HG02840 (cell line): Measurements from ENCODE around the gene RNF145.

Source experiments
- ATAC-seq: cut with Tn5 transposase; IDR thresholded peaks from one replicate; pipeline ENCODE4 v1.9.1; 2021; ENCODE audit warnings: mild to moderate bottlenecking, moderate library complexity, moderate number of reproducible peaks; ENCODE audit not compliant: unreplicated experiment, low FRiP score

RNF145 gene

DNA sequence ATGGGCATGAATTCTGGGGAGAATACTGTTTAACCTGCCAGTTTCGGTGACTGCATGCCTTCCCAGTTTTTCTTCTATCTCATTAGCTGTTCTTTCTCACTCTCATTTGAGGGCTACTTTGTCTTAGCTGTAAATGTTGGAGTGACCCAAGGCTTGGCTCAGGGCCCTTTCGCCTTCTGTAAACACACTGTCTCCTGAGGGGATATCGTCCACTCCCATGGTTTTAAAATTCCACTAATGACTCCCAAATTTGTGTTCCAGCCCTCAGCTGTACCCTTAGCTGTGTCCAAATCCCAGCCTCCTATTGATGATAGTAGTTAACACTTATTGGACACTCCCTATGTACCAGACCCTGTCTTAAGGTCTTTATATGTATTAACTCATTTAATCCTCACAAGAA, 14.1 kb upstream of the RNF145 start:
- ATAC-seq: no peak

DNA sequence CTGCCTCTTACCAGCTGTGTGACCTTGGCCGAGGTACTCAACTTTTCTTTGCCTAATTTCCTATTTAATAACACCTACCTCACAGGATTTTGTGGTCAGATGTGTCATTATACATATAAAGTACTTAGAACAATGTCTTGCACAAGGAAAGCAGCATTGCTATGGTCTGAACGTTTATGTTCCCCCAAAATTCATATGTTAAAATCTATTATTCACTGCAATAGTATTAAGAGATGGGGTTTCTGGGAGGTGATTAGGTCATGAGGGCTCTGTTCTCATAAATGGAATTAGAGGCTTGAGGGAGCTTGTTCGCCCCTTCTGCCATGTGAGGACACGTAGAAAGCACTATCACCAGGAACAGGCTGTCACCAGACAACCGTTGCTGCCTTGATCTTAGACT, 10.9 kb upstream of the RNF145 start:
- ATAC-seq: no peak

DNA sequence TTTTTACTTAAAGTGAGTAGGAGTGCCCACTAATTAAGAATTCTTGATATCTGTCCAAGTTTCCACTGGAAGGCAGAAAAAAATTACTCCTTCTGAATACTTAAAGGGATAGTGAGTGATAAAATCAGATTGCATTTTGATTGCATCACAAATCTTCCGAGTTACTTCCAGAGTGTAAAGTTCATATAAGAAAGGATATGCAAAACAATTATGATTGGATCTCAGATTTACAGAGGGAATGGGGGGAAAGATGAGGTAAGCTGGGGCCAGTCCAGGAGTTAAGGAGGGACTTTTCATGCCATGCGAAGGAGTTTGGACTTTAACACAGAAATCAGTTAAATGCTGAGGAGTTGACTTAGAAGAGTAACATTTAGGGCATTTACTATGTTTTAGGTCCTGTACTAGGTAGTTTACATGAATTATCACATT, 9.3 kb upstream of the RNF145 start:
- no peak for ATAC-seq

DNA sequence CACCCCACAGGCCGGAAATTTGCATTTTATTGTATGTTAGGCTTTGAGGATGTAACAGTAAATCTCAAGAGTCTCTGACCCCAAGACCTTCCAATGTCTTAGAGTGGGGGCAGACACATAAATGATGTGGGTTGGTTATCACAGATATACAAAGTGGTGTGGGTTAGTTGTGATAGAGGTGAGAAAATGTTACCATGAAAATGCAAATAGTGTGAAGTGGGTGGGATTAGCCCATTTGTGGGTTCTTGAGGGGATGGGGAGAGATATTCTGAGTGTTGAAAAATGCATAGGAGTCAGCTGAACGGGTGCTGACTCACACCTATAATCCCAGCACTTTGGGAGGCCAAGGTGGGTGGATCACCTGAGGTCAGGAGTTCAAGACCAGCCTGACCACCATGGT, 7.9 kb upstream of the RNF145 start:
- ATAC-seq: no peak

DNA sequence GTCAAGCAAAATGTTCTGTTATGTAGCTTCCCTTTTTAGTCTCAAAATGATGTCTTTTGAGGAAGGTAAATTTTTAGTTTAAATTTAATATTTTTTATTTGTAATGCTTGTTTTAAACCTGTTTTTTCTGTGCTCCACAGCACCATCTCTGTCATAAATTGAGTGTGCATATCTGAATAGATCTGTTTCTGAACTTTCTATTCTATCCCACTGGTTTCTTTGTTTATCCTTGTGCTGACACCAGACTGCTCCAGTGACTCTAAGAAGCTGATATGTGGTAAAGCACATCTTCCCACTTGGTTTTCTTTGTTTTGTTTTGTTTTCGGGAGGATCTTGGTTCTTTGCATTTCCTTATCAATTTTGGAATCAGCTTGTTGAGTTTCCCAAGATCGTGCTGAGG, 7.1 kb upstream of the RNF145 start:
- no peak for ATAC-seq

DNA sequence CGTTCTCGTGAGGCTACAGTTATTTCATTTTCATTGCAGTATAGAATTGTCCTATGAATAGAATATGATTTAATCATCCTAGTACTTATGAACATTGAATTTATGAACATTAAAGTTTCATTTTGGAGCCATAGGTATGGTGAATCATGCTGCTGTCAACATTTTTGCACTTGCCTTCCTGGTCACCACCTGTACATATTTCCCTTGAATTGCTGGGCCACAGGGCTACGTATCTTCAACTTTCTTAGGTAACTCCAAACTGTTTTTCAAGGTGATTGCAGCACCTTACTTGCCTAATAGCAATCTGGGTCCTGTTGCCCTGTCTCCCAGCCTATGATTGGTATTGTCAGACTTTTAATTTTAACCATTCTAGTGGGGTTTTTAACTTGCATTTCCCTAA, 6.5 kb upstream of the RNF145 start:
- no peak for ATAC-seq

DNA sequence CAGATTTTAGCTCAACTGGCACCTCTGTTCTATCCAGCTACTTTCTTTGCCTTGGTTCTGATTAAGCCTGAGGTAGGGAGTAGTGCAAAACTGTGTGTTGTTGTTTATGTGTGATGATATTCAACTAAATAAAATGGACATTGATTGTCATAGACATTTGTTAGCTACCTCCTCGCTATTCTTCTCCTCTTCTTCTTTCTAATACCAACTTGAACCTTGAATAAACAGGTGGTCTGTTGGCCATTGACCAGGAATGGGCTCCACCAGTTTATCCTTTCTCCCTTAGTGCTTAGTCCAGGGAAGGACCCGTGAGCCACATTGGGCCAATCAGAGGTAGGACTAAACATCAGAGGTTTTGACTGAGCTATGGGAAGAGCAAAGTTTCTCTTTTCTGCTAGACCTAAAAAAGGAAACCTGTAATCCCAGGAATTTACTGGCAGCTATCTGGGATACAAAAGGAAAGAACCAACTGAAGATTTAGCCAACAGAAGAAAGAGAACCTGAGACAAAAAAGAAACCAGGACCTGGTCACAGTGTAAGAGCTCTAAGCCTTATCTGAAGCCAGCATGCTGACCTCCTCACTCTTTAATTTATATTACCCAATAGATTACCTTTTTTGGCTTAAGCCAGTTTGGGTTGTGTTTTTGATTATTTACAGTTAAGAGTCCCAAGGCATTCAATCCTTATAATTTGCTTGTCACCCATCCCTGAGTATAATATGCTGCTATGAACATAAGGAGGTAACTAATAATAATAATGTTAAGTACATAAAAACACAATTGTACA, 5.3 kb upstream of the RNF145 start:
- ATAC-seq: no peak

DNA sequence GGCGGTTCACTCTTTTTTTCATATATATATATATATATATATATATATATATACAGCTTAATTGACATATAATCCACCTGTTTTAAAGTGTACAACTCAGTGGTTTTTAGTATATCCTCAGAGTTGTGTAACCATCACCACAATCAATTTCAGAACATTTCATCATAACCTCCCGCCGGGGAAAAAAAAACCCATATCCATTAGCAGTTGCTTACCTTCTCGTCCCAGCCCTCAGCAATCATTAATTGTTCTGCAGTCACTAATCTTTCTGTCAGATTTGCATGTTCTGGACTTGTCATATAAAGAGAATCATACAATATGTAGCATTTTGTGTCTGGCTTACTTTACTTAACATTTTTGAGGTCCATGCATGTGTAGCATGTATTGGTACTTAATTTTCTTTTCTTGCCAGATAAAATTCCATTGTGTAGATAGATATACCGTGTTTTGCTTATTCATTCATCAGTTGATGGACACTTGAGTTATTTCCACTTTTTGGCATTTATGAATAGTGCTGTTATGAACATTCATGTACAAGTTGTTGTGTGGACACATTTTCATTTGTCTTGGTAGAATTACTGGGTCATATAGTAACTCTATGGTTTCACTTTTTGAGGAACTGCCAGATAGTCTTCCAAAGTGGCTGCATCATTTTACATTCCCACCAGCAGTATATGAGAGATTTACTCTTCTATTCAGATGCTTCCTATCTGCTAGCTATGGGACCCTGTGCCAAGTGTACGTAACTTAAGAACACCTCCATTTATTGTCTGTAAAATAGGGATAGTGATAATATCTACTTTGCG, 3.5 kb upstream of the RNF145 start:
- ATAC-seq: no peak

DNA sequence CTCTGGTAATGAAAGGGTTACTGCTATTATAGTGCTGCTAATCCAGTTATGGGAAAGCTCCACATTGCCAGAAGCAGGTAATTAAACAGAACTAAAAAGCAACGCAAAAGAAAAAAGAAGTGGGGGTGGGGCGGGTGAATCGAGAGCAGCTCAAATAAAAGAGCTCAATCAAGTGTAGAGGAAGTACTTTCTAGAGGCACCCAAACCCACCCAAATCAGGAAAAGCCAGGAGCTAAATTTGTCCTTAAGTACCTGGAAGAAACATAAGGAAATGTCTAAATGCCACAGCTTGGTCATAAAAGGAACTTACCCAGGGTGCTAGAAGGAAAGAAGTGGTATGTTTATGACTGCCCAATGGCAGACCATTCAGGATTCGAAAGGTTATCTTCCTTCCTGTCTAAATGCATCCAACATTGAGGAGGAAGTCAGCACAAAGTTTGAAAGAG, 2.4 kb upstream of the RNF145 start:
- ATAC-seq: no peak

DNA sequence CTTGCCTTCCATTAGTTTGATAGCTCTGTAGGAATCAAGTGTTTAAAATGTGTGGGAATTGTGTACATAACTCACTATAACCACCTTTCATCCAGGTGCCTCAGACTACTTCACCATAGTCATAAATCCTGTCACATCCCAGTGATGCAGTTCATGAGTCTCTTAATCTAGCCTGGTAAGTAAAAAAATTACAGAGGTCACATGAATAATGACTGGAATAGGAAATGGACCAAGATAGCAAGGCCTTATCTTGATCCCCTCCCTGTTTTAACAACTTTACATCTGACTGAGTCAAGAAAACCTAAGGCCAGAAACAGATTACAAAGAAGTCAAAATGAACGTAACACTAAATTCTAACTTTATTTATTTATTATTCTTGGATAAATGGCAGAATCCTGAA, 1.5 kb upstream of the RNF145 start:
- no peak for ATAC-seq

DNA sequence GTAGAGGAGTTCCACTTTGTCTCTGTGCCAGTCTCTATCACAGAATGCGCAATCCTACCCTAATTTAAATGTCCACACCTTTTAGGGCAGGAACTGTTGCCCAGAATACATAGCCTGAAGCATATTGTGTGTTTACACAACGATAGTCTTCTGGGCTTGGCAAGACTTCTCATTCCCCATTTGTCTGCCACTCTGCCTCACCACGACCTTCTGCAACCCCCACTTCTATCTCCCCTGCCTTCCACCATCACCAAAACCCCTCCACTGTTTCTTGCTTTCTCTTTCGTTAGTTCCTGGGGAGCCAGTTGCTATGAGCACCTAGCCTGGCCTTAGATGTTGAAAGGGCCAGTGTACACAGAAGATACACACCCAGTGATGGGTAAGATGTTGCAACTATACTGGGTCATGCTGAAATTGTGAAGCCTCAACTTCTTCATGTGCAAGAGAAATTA, 883 bp upstream of the RNF145 start:
- no peak for ATAC-seq

DNA sequence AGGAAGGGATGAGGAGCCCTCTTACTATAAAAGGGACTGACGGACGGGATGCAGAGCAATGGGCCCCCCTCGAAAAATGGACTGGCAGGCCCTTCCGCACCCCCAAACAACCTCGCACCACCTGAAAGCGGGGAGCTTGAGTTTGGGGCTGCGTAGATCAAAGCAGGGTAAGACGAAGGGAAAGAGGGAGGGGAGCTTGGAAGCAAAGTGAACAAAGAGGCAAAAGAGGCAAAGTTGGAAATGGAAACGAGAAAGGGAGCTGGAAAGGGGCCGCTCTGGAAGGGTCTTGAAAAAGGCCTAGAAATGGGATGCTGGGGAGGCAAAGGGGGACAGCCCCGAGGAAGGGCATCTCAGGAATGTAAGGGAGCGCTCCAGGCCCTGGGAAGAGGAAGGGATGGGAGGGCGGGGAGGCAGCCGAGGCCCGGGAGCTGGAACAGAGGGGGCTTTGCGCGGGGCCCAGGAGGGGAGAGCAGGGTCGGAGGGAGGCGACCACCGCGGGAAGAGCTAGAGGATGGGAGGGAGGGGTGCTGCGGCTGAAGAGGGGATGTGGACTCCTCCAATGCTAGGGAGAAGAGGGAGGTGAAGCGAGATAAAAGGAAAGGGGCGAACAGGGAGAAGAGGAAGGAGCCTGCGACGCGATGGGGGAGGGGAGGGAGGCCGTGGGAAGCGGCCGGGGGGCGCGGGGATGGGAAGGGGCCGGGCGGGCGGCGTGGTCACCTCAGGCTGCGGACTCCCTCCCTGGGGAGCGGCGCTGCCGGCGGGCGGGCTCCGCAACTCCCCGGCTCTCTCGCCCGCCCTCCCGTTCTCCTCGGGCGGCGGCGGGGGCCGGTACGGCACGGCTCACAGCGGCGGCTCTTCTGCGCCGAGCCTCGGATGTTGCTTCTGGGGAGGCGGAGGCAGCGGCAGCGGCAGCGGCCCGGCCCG, 577 bp downstream of the RNF145 start:
- ATAC-seq: peak; percentile 18

DNA sequence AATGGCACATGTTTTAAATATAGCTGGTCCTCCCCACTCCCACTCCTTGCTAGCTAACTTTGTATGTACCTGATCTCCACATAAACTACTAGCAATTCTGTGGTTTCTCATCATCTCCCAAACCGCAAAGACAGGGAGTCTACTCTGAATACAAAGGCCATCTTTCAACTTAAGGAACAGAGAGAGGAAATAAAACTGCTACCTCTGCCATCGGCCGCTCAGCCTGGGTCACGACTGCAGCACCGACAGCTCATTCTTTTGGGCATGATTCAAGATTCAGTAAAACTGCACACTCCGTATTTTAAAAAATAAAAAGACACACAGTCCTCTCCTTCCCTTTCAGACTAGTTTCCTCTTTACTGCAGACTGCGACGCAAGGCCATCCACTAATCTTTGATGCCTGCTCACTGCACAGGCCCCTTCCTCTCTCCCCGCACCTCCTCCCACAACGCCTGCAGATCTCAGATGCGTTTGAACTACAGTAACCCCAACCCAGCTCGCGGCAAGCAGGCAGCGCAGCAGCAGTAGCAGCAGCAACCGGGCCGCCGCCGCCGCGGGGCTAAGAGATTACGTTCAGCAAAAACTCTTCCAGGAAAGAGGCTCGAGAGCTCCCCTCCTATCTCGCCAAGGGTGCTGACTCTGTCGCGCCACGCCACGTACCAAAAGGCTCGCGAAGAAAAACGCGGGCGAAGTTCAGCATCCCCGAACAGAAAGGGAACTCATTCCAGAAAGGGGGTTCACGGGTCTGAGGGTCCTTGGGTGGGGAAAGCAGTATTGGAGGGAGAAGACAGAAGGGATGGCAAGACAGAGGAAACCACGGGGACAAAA, 1.5 kb downstream of the RNF145 start:
- no peak for ATAC-seq

DNA sequence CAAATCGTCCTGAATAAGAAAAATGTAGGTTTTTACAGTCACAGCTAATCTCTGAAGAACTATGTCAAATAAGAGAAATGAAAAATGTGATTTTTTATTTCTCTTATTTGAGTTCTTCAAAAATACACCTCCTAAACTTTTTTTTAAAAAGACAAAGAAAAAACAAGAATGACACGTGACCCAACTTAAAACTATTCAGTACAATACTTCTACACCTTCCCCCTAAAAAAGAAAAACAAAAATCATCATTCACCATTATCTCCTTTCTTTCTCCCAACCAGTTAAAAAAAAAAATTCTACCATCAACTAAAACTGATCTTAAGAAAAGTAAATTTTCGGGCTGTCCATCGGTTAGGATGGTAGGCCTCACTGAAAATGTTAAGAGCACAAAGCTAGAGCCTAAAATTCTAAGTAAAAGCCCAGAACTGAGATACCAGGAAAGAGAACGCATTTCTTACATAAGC, 2.1 kb downstream of the RNF145 start:
- ATAC-seq: no peak

DNA sequence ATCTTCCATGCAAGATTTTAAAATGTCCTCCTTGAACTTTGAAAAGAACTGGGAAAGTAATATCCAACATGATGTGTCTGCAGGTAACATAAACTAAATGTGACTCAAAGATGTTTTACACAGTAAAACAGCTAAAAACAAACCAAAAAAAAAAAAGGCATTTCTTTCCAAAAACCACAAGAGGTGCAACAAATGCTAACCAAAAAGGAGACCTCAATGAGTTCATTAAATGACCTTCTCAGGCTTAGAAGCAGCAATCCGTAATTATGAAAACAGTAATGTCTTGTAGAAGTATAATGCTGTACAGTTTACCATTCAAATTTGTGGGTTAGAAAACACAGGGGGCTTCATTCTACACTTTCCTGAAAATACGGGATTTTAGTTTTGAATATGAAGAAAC, 2.5 kb downstream of the RNF145 start:
- no peak for ATAC-seq

DNA sequence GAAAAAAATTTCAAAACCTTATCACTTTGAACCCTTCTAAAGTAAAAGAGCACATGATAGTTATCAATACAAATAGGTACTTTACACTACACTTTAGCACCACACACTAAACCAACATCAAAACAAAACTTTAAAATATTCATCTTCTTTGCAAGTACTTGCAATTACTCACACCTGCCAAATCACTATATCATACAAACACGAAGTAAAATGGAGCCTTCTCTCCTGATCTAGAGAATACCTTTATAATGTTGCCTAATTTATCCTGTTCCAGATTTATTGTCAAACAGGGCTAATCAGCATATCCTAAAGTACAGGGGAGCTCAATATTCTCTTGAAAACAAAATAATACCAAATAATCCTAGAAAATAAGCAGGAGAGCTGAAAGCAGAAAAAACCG, 3.0 kb downstream of the RNF145 start:
- ATAC-seq: no peak

DNA sequence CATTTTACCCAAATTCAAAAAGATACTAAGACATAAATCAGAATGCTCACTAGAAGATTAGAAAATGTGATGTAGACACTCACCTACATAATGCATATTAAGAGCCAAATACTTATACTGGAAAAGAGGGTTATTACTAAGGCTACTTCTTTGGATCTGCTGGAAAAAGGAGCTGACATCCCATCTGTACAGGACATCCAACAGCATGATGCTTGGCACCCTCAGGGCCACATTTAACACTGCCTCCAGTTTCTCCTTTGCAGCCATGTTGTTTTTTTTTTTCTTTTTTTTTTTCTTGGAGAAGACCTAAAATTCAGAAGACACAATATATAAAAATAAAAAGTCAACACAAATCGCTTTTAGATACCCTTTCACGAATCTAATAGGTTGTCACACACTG, 6.0 kb downstream of the RNF145 start:
- ATAC-seq: no peak

DNA sequence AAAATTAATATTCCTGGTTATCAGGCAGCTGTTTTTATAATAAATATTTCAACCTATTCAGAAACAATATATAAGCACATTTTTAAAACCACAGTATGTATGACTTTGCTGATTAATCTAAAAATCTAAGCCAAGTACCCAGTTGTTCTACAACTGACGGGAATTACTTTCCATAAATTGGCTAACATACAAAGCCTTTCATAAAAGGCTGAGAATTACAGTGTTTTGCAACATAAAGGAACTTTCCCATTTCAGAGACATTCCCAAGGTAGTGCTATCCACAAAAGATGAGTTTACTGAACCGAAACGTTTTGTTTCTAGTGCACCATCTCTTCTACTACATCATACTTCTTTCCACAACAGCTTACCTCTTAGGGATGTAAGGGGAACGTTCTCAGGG, 7.2 kb downstream of the RNF145 start:
- no peak for ATAC-seq

DNA sequence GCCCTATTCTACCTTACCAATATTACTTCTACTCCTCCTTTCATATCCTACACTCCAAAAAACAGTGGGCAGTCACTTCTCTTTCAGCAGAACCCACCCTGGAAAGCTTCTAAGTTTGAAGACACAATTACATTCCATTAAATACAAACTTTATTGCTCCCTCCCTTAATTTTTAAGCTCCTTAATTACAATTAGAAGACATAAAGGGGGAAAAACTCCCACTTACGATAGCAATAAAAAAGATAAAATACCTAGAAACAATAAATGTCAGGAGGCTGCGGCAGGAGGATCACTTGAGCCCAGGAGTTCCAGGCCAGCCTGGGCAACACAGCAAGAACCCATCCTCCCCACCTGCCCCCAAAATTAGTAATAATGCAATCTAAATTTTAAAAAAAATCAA, 9.6 kb downstream of the RNF145 start:
- no peak for ATAC-seq

DNA sequence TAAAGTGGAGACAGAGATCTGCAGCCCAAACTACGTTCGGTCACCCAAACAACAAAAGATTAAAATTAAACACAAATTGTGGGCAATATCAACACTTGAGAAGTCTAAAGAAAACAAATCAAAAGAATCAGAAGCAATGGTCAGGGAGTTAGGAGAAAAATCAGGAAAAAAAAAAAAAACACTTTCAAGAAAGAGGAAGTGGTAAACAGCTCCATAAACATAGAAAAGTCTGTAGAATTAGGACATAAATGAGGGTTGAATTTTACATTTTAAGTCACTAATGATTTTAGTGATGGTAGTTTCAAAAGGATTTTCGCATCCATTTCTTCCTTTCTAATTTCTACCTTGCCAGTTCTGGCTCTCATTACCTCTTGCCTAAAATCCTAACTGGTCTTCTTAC, 10.1 kb downstream of the RNF145 start:
- no peak for ATAC-seq
